GM21381 (cell line): ENCODE data around the gene EFR3B.
"Not testable (repeated sequence)": the region's sequence is repeated elsewhere in the genome, so short reads cannot be mapped to it uniquely, and the experiment has no call there.

Experiments used
- ATAC-seq: cut with Tn5 transposase; IDR thresholded peaks from one replicate; pipeline ENCODE4 v1.9.1; 2021; ENCODE audit warnings: mild to moderate bottlenecking, moderate library complexity; ENCODE audit not compliant: unreplicated experiment

The EFR3B gene

DNA sequence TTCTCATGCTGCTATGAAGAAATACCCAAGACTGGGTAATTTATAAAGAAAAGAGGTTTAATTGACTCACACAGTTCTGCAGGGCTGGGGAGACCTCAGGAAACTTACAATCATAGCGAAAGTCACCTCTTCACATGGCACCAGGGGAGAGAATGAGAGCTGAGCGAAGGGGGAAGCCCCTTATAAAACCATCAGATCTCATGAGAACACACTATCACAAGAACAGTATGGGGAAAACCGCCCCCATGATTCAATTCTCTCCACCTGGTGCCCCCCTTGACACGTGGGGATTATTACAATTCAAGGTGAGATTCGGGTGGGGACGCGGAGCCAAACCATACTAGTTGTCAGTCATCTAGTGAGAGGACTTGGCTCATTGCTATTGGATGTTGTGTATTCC is 60.5 kb downstream of the EFR3B start:
- ATAC-seq = not testable (repeated sequence)

DNA sequence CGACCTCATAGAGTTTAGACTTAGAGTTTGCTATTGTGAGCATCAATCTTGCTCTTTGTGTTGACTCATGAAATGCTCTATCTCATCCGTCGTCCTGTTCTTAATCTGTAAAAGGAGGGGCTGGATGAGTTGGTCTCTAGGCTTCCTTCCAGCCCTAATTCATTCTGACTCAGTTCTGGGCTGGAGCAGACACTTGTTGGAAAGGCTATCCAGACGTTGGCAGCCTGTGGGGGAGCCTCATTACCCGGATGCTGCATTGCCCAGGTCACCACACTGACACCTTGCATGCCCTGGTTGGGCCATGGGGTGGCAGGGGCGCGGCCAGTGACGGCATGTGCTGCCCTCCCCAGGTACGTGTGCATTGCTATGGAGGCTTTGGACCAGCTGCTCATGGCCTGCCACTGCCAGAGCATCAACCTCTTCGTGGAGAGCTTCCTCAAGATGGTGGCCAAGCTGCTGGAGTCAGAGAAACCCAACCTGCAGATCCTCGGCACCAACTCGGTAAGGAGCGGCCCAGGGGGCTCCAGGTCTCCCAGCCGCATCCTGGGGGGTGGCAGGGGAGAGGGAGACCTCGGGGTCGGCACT is 61.5 kb downstream of the EFR3B start:
- ATAC-seq = no peak

DNA sequence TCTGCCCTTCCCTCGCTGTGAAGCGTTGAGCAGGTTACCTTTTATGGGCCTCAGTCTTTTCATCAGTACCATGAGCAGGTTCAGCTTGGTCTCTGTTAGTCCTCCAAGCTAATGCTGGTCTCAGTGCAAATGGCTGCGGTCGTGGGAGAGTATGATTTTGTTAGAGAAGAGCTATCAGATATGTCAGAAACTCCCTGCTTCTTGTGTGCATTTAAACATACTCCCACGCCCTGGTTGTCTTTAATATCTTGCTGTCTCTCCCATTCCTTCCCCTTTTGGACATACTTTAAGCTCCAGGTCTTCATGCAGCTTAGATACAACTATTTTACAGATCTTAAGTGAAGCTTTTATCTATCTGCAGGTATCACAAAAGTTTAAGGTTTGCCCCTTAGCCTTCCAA is 62.9 kb downstream of the EFR3B start:
- no peak for ATAC-seq

DNA sequence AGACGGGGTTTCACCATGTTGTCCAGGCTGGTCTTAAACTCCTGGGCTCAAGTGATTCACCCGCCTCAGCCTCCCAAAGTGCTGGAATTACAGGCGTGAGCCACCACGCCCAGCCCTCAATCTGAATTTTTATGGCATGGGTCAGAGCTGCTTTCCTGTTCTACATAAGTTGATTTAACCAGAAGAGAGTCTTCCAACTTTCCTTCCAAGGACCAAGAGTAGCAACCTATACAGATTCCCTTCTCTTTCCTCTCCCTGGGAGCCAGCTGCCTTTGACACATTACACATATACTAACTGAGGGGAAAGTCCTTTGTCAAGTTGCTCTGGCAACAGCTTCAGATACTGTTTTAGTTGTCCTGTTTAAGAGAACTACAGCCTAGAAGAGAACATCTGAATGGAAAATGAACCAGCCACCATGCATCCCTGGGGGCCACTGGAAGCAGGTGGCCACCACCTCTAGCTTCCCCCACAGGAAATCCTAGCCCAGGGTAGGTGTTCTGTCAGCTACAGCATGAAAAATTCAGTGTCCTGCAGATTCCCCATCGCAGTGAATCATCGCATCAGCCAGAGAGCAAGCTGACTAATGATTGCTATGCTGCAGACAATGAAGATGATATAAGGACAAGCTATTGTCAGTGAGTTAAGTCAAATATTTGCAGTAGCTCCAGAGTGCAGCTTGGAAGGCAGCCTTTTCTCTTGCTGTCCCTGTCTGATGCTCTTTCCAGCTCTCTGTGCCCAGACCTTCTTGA is 63.6 kb downstream of the EFR3B start:
- ATAC-seq = no peak

DNA sequence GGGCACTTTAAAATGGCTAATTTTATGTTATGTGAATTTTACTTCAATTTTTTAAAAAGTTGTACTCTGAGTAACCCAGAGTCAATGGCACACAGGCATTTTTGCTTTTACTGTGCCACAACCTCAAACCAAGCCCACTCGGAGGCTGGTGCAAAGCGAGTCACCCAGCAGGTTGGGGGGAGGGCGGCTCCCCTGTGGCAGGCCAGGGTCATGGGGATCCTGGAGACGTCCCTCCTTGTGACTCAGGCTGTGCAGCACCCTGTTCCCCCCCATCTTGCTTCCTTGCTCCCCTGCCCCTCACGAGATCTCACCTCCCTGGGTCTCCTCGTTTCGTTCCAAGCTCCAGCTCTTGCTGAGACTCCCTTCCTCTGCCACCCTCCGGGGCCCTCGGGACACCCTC is 67.9 kb downstream of the EFR3B start:
- ATAC-seq = no peak

DNA sequence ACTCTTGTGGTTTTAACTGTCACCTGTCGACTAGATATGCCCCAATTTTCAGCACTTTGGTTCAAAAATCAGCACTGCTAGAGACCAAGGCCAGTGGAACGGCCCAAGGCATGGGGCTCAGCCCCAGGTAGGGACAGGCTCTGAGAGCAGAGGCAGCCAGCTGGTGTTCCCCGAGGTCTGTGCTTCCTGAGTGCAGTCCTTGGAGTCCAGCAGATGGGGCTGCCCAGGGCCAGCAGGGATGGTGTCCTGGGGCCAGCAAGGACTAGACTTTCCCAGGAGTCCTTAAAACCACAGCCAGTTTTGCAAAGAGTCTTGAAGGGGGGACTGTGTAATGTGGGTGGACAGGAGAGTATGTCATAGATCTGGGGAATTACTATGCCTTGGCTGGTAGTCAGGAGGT is 70.2 kb downstream of the EFR3B start:
- ATAC-seq = no peak

DNA sequence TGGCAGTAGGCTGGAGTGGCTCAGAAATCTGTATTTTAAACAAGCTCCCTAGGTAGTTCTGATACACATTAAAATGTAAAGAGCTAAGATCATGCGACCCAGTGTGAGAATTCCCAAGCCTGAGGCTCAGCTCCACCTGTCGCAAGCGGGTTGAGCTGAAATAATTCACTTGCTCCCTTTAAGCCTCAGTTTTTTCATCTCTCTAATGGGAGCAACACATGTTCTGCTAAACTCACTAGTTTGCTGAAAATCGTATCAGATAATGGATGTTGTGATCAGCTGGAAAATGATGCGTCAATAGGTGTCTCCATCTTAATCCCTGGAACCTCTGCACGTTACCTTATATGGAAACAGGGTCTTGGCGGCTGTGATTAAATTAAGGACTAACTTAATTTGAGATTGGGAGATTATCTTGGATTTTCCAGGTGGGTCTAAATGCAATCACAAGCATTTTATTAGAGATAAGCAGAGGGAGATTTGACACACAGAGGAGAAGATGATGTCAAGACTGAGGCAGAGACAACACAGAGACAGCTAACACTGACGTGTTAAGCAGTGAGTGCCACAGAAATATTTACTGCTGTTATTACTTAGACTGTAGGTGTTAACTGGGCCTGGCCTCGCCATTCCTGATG is 73.5 kb downstream of the EFR3B start:
- no peak for ATAC-seq

DNA sequence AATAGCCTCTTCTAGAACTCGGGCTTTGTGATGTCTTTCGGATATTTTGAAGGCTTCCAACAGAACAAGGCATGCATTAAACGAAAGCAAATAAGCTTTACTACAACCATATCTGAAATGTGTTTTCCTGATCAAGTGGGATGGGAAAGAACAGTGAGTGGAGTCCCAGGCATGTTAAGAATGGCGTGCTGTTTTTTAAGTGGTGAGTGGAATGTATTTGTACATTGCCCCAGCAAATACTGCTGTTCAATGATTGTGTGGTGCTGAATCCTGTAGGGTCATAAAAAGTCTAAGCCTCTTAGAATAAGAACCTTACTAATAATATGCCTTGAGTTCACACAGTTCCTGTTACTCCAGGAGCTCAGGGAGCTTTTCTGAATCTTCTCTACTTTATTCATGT is 74.0 kb downstream of the EFR3B start:
- no peak for ATAC-seq

DNA sequence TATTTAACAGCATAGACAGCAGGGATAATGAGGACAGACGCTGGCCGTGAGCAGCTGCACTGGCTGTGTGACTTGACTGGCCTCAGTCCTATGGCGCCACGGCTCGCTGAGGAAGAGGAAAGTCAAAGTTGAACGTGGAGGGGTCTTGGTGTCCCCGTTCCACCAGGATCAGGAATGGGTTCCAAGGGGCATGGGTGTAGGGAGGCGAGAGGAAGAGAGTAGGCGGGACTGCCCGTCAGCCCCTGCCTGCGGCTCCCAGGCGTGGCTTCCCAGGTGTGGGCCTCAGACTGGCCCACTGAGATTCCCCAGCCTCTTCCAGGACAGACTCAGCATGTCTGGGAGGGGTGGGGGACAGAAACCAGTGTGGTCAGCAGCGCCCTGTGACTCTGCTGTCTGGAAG is 75.1 kb downstream of the EFR3B start:
- no peak for ATAC-seq

DNA sequence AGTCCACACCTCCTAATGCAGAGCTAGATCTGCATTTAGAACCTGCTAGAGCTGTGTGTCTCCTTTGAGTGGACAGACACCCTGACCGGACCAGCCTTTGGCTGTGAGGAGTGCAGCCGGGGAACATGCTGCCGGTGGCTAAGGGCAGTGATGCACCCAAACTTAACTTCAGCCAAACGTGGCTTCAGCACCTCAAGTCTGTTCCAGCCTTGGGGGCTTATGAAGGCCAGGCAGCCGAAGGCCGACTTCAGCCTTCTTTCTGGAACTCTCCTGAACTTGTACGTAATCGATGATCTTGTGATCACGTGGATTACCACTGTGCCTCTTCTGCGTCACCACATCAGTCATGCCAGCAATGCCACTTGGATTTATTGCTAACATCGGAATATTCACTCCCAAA is 77.4 kb downstream of the EFR3B start:
- ATAC-seq = no peak

DNA sequence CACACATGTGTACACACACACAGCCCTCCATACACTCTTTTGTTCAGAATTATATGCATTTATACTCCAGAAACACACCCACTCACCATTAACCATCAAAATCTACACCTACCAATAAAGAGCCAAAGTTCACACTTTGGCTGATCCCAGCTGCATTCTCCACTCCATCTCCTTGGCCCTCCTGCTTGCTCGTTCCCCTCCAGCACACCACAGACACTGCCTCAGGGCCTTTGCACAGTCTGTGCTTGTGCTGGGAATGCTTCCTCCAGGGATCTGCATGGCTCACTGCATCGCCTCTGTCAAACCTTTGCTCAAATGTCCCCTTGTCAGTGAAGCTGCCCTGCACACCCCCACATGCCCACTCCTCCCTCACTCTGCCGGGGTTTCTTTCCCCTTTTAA is 80.5 kb downstream of the EFR3B start:
- no peak for ATAC-seq

DNA sequence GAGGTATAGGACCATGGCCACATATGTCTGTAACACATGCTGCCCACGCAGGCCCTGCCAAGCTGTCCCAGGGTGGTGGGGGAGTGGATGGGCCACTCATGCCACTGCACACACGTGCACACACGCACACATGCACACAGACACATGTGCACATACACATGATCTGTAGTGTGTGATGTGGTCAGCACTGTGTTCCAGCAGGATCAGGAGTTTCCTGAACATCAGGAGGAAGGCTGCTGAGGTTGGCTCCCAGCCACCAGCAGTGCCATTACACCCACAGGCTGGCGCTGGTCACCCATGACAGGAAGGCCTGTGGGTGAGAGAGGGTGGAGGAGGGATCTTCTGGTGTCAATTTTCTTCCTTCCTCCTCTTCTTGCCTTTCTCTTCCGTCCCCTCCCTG is 81.8 kb downstream of the EFR3B start:
- no peak for ATAC-seq

DNA sequence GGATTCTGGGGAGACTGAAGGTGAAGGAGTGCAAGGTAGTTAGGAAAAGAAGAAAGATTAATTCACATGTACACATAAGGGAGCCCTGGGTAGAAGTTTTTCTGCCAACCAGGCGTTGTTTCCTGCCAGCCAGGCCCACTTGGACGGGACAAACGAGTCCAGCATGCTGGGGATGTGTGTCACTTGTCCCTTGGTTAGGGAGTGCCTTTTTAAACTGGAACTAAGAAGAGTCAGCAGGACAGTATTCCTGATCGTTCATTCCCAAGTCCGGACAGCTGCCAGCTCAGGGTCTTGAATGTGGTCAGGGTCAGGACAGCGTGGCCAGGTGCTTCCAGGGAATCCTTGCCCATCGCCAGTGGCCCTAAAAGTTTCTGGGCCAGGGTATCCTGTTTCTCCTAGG is 83.3 kb downstream of the EFR3B start:
- no peak for ATAC-seq

DNA sequence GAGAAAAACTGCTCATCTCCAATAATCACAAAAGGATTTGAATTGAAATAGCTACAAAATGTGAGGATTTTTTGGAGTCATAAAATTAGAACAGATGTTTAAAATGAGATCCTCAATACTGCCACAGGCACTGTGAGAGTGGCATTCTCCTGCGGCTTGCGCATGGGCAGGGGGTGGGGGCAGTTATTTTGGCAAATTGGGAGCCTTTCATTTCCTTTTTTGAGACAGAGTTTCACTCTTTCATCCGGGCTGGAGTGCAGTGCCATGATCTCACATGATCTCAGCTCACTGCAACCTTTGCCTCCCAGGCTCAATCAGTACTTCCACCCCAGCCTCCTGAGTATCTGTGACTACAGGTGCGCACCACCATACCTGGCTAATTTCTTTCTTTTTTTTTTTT is 84.1 kb downstream of the EFR3B start:
- no peak for ATAC-seq

DNA sequence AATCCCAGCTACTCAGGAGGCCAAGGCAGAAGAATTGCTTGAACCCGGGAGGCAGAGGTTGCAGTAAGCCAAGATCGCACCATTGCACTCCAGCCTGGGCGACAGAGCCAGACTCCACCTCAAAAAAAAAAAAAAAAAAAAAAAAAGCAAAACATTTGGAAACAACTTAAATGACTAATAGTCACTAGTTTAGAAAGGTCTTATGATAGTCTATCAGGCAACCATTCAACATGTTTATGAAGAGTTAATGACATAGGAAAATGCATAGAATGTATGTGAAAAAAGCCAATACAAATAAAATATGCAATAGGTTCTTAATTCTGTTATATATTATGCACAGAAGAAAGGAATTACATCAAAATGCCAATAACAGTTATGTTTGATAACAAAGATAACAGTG is 85.2 kb downstream of the EFR3B start:
- not testable (repeated sequence) for ATAC-seq

DNA sequence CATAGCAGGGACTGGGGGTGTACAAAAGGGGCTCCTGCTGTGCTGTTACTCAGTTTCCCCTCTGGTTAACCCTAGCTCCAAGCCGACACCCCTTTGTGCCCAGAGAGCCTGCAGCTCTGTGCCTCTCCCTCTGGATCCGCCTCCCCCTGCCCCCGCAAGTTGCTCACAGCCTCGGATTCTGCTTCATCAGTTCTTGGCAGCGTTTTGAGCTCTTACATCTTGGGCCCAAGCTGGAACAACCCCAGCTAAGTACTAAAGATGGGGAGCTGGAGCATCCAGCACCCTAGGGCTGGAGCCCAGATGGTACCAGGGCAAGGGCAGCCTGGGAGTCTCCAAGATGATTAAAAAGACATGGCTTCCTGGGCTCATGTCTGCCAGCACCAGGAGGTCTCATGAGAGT is 85.8 kb downstream of the EFR3B start:
- no peak for ATAC-seq

DNA sequence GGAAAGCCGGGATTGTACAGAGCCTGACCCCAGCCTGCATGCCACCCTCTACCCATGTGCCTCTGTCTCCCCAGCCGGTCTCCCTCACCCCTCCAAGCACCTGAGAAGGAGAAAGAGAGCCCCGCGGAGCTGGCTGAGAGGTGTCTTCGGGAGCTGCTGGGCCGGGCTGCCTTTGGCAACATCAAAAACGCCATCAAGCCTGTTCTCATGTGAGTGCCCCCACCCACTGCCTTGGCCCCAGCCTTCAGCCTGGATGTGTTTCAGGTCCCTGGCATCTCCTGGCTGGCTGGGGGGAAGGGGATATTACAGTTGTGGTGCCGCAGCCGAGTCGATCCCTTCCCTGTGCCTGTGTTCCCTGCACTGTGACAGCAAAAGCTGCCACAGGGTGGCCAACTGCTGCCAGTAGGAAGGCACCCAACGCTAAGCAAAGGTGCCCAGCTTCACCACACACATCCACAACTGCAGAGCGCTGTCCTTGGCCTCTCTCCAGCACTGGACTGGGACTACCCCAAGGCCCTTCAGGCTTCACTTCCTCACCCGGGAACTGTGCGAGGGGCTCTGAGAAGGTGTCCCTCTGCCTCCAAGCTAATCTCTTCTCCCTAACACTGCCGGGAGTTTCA is 88.1 kb downstream of the EFR3B start:
- no peak for ATAC-seq

DNA sequence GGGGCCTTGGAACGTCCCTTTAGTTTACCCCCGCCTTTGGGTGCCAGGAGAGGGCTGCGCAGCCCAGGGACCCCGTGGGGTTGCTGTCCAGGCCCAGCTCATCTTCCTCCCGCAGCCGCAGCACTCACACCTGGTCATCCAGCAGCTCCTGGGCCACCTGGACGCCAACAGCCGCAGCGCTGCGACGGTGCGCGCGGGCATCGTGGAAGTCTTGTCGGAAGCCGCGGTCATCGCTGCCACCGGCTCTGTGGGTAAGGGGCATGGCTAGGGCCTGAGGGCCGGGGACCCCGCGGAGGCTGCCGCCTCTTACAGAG is 89.3 kb downstream of the EFR3B start:
- ATAC-seq = no peak

DNA sequence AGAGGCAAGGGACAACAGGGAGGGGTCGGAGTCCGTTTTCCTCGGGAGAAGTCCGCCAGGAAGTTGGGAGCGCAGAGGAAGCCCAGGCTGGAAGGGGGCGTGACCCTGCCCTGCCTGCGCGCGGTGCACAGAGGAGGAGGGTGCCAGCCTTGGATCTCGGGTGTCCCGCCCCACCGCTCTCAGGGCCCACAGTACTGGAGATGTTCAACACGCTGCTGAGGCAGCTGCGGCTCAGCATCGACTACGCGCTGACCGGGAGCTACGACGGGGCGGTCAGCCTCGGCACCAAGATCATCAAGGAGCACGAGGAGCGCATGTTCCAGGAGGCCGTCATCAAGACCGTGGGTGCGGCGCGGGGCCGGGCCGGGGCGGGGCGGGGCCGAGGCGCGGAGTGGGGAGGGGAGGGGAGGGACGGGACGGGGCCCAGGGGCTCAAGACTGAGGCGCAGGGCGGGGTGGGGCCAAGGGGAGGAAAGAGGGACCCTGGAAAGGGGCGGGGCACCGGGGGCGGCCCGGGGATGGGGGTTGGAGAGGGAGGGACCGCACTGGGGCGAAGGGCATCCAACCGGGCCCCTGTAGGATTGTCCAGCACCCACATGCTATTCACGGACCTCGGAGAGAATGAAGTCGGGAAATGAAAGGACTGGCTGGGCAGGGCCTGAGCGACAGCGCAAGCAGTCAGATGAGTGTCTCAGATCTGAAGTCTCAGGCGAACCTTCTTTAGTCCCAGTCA is 89.9 kb downstream of the EFR3B start:
- ATAC-seq = no peak

DNA sequence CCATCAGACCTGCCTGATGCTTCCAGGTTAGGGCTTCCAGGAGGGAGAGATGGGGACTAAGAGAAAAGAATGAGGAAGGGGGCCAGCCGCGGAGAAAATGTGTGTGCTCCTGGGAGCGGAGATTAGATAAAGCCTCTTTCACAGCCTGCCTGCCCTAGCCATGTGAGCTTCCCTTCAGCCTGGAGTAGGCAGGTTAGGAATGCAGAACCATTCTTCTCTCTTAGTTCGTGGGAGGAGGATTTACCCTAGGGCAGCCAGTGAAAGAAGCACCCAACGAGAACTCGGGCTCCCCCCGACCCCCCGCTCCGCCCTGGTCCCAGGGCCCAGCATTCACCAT is 90.4 kb downstream of the EFR3B start:
- no peak for ATAC-seq

DNA sequence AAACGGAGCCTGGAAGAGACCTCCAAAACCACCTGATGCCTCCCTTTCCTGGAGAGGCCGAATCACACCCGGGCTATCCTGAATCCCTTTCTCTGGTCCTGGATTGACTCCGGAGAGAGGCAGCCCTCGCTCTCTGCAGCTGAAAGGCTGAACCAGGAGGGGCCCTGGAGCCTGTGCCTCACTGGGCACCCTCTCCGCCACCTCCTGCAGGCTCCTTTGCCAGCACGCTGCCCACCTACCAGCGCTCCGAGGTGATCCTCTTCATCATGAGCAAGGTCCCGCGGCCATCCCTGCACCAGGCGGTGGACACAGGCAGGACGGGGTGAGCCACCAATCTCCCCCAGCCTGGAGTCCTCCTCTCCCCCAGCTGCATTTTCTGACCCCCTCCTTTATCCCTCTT is 90.8 kb downstream of the EFR3B start:
- ATAC-seq = no peak

DNA sequence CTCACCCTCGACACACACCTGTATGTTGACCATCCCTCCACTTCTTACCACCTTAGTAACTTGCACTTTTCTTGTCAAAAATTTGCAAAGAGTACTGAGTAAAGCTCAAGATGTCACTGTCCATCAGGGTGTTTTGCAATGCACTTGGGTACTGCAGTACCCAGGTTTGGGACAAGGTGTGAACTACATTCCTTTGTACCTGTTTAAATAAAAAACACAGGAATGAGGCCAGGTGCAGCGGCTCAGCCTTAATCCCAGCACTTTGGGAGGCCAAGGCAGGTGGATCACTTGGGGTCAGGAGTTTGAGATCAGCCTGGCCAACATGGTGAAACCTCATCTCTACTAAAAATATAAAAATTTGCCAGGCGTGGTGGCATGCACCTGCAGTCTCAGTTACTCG is 98.7 kb downstream of the EFR3B start:
- ATAC-seq = not testable (repeated sequence)
